GM03348 (cell line): ENCODE data around the gene APBA1.
"Not testable (repeated sequence)": the region's sequence is repeated elsewhere in the genome, so short reads cannot be mapped to it uniquely, and the experiment has no call there.

ENCODE experiments used
- DNase-seq: peaks from one replicate; pipeline ENCODE4 v3.0.0; 2012; ENCODE audit warnings: low spot score

The APBA1 gene

GRCh38 chr9:69605406-69605805, 66.8 kb downstream of the APBA1 start:
- no peak for DNase-seq

DNA sequence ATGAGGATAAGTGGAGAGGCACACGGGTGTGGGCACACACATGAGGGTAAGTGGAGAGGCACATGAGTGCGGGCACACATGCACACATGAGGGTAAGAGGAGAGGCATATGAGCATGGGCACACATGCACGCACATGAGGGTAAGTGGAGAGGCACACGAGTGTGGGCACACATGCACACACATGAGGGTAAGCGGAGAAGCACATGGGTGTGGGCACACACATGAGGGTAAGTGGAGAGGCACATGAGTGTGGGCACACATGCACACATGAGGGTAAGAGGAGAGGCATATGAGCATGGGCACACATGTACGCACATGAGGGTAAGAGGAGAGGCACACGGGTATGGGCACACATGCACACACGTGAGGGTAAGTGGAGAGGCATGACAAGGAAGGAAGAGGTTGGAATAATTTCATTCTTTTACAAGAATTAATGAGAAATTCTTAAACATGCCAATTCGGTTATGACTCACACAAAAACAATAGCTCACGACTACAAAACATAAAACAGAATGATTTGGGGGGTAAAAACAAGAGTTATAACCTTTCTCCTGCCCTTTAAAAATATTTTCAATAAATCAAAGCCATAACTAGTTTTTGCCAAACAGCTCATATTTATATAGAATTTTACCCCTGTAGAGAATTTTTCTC, 67.5 kb downstream of the APBA1 start:
- DNase-seq, result peak; percentile 8

- DNase-seq, result no peak
Observed at GRCh38 chr9:69603656-69604055, 68.5 kb downstream of the APBA1 start.

DNA sequence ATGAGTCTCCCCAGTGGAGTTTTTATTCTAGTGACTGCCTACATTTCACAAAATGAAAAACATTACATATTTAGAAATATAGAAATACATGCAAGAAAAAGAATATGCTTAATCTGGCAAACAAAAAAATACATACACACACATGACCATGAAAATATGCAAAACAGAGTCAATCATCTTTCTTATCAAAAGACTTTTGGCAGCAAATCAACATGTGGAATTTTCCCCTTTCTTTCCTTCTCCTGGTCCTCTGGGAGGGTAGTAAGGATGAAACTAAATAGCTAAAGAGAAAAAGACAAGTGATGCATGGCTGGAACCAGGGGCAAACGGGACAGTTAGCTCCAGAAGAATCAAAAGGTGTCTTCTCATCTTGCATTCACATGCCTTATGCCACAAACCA, 69.4 kb downstream of the APBA1 start:
- DNase-seq, result no peak

- DNase-seq, result no peak
Observed at GRCh38 chr9:69601698-69602097, 70.5 kb downstream of the APBA1 start.

- DNase-seq, result no peak
Observed at GRCh38 chr9:69600314-69601047, 71.7 kb downstream of the APBA1 start.

- DNase-seq, result no peak
Observed at GRCh38 chr9:69599232-69599971, 72.8 kb downstream of the APBA1 start.

GRCh38 chr9:69596906-69597305, 75.3 kb downstream of the APBA1 start:
- not testable (repeated sequence) for DNase-seq

- DNase-seq, result no peak
Observed at GRCh38 chr9:69594180-69594579, 78.0 kb downstream of the APBA1 start.

DNA sequence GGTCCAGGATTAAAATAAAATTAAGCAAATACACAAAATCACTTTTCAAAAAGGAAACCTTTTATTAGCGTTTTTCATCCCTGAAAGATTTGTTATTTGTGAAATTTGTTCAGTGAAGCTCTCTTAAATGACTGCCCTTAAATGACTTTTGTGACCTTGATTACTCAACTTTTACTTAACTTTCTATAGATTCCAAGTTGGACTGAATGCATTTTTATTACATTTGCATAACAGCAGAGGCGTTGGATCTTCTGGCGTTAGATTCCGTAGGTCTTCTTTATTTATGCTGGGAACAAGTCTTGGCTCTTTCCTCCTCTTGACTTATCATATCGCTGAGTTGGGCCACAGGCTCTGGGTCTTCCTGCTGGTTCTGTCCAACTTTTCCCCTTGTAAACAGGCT, 78.4 kb downstream of the APBA1 start:
- no peak for DNase-seq

- no peak for DNase-seq
Observed at GRCh38 chr9:69593301-69593700, 78.9 kb downstream of the APBA1 start.

DNA sequence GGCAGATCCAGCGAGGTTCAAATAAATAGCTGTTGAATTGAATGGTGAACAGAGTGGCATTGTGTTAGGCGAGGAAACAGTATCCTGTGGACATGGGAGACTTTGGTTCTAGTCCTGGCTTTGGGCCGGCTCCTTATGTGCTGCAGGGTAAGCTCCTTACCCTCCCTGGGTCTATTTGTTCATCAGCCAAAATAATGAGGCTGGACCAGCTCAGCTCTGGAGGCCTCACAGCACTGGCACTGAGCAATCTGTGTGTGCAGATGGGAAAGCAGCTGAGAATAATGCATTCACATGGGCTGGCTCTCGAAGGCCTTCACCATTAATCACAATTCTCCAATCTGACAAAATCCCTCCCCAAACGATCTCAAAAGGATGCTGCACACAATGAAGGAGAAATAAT, 81.9 kb downstream of the APBA1 start:
- no peak for DNase-seq

DNA sequence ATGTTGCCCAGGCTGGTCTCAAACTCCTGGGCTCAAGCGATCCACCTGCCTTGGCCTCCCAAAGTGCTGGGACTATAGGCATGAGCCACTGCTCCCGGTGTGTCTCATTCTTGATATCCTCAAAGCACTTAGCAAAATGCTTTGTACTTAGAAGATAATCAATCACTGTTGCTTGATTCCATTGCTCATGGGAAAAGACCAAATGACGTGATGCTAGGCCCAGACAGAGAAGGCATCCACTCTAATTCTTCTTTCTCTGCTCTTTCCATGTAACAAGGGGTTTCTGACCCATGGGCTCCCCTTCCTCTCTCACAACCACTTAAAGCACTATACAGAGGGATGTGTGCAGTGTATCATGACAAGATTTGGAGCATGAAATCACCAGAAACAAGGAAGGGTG, 83.0 kb downstream of the APBA1 start:
- no peak for DNase-seq

- no peak for DNase-seq
Observed at GRCh38 chr9:69585571-69585970, 86.6 kb downstream of the APBA1 start.

DNA sequence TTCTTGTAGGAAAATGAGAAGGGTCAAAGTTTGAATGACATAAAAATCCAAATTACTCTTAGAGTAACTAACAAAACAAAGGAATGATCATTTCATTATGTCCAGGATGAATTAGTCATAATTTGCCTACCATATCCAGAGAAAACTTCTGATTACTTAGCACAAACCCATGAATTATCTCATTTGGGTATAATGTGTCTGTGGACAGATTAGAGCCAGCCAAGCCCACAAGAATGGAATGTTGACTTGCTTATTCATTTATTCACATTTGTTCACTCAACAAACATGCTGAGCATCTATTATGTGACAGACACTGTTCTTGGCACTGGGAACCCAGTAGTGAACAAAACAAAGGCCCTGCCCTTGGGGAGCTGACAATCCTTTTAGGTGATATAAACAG, 87.4 kb downstream of the APBA1 start:
- peak; percentile 58 for DNase-seq

DNA sequence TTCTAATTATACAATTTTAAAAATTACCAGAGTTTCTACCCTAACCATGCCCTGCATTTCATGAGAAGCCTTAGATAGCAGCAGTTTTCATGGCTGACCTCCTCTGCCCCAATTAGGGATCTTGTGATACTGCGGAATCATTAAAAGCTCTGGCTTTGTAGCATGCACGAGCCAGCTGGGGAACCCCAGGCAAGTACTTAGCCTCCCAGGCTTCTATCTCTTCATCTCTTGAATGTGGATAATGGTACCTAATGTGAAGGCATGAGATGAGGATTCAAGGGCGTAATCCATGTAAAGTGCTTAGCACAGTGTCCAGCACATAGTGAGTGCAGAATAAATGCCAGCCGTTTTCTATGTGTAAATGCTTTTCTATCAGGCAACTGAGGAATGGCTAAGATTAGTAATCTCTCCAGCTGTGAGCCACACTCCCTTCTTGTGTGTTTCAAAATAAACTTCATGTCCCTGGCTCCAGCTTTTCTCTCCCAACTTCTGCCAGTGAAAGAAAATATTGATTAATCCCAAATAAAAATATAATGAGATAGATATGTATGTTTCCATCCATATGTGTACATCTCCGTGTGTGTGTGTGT, 88.4 kb downstream of the APBA1 start:
- no peak for DNase-seq

- no peak for DNase-seq
Observed at GRCh38 chr9:69582544-69583297, 89.5 kb downstream of the APBA1 start.

DNA sequence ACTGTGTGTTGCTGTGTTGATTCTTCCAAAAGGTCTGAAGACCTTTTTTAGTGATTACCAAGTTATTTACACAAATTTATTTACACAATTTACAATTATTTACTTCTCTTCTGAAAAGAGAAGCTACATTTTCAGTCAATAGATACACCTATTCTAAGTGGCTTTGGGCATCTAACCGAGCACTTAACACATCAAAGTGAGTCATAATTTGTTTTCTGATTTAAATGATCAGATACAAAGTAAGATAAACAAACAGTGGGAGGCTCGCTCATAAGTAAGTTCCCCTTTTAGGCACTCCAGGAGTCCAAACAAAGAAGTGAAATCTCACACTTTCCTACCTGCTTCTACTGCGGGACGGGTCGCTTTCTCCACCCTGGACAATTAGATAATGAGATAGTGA, 90.2 kb downstream of the APBA1 start:
- DNase-seq, result no peak

GRCh38 chr9:69580582-69581214, 91.5 kb downstream of the APBA1 start:
- DNase-seq, result no peak

- no peak for DNase-seq
Observed at GRCh38 chr9:69579760-69580581, 92.2 kb downstream of the APBA1 start.
